Measurements from ENCODE around the gene FANCD2OS.
"Not testable (repeated sequence)": the region's sequence is repeated elsewhere in the genome, so short reads cannot be mapped to it uniquely, and the experiment has no call there.

Gene FANCD2OS

DNA sequence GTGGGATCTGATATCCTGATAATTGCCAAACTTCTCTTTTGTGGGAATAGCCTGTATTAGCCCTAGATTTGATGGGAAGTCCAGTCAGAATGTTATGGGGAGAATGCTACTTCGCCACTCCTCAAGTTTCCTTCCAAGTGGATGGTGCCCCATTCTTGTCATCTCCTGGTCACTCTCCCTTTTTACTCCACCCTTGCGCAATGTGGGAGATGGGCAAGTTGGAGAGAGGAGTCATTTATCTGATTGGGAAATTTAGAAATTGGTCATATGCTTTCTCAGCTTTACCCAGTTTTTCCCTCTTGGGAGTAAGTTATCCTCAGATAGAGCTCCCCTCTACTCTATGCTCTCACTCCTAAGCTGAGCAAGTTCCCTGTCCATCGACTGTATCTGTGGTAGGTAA lies 14.4 kb downstream of the FANCD2OS start:
- no peak overlapping the region for H3K9ac ChIP-seq
- no peaks in the 10 kb centered on the region for H3K27me3 ChIP-seq (ENCODE audit: insufficient read depth, low read depth)
- no peaks in the 10 kb centered on the region for H4K20me1 ChIP-seq (ENCODE audit: insufficient read depth)
- no peaks in the 10 kb centered on the region for H3K4me1 ChIP-seq (ENCODE audit: low read depth, poor library complexity, severe bottlenecking)
- no peak overlapping the region for H3K4me2 ChIP-seq
- H3K36me3 ChIP-seq (ENCODE audit: insufficient read depth) = no peaks in the 10 kb centered on the region
- H3K4me3 ChIP-seq (IDR thresholded peaks at IDR 0.05; ENCODE audit: insufficient read depth, low read depth, low read length) = no peak overlapping the region
- TF ChIP-seq, protein P1, sequence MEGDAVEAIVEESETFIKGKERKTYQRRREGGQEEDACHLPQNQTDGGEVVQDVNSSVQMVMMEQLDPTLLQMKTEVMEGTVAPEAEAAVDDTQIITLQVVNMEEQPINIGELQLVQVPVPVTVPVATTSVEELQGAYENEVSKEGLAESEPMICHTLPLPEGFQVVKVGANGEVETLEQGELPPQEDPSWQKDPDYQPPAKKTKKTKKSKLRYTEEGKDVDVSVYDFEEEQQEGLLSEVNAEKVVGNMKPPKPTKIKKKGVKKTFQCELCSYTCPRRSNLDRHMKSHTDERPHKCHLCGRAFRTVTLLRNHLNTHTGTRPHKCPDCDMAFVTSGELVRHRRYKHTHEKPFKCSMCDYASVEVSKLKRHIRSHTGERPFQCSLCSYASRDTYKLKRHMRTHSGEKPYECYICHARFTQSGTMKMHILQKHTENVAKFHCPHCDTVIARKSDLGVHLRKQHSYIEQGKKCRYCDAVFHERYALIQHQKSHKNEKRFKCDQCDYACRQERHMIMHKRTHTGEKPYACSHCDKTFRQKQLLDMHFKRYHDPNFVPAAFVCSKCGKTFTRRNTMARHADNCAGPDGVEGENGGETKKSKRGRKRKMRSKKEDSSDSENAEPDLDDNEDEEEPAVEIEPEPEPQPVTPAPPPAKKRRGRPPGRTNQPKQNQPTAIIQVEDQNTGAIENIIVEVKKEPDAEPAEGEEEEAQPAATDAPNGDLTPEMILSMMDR (conservative IDR thresholded peaks at IDR 0.05; ENCODE audit: low read depth, low read length) = no peak
- H3K27ac ChIP-seq = no peak overlapping the region
- H2AFZ ChIP-seq (ENCODE audit: low read depth) = no peak overlapping the region
- no peaks in the 10 kb centered on the region for H3K79me2 ChIP-seq (ENCODE audit: insufficient read depth, low read depth)

DNA sequence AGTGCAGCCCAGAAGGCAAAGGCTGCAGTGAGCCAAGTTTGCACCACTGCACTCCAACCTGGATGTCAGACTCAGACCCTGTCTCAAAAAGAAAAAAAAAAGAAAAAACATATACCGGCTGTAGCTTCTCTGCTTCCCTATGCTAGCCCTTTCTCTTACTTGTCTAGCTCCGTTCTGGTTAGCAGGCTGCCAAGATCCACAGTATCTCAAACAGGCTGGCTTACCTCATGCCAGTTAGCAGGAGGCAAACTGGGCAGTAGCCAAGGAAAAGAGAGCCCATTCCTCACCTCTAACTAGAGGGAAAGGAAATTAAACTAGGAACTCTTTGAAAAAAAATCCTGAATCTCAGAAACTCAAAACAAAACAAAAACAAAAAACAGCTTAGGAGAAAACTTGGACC lies 16.7 kb downstream of the FANCD2OS start:
- H3K4me1 ChIP-seq (ENCODE audit: low read depth, poor library complexity, severe bottlenecking); H3K27ac ChIP-seq; H3K79me2 ChIP-seq (ENCODE audit: insufficient read depth, low read depth); H3K27me3 ChIP-seq (ENCODE audit: insufficient read depth, low read depth); H2AFZ ChIP-seq (ENCODE audit: low read depth); H3K4me2 ChIP-seq; H3K9ac ChIP-seq; H3K36me3 ChIP-seq (ENCODE audit: insufficient read depth); H3K4me3 ChIP-seq (IDR thresholded peaks at IDR 0.05; ENCODE audit: insufficient read depth, low read depth, low read length); H4K20me1 ChIP-seq (ENCODE audit: insufficient read depth): not testable (repeated sequence)

DNA sequence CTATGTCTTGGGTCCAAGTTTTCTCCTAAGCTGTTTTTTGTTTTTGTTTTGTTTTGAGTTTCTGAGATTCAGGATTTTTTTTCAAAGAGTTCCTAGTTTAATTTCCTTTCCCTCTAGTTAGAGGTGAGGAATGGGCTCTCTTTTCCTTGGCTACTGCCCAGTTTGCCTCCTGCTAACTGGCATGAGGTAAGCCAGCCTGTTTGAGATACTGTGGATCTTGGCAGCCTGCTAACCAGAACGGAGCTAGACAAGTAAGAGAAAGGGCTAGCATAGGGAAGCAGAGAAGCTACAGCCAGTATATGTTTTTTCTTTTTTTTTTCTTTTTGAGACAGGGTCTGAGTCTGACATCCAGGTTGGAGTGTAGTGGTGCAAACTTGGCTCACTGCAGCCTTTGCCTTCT lies 17.3 kb downstream of the FANCD2OS start:
- H3K27me3 ChIP-seq (ENCODE audit: insufficient read depth, low read depth); H3K4me3 ChIP-seq (IDR thresholded peaks at IDR 0.05; ENCODE audit: insufficient read depth, low read depth, low read length); H3K36me3 ChIP-seq (ENCODE audit: insufficient read depth); H3K4me2 ChIP-seq; H4K20me1 ChIP-seq (ENCODE audit: insufficient read depth); H3K79me2 ChIP-seq (ENCODE audit: insufficient read depth, low read depth); H3K9ac ChIP-seq; H3K27ac ChIP-seq; H2AFZ ChIP-seq (ENCODE audit: low read depth); H3K4me1 ChIP-seq (ENCODE audit: low read depth, poor library complexity, severe bottlenecking): not testable (repeated sequence)

DNA sequence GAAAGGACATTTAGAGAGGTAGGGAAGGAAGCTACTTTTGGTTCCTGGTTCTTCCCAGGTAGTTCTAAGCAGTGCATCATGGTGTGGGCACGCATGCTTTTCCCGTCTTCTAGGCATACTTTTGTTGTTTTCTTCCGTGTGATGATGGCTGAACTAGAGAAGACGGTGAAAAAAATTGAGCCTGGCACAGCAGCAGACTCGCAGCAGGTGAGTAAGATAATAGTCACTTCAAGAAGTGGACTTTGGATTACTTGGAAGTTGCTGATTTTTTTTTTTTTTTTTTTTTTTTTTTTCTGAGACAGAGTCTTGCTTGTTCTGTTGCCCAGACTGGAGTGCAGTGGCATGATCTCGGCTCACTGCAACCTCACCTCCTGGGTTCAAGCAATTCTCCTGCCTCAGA lies 17.9 kb downstream of the FANCD2OS start:
- H3K79me2 ChIP-seq (ENCODE audit: insufficient read depth, low read depth) = no peaks in the 10 kb centered on the region
- H3K4me2 ChIP-seq = no peak overlapping the region
- H3K27ac ChIP-seq = no peak overlapping the region
- no peak overlapping the region for H3K9ac ChIP-seq
- H2AFZ ChIP-seq (ENCODE audit: low read depth) = no peak overlapping the region
- TF ChIP-seq, protein P1 (conservative IDR thresholded peaks at IDR 0.05; ENCODE audit: low read depth, low read length) = no peak
- no peaks in the 10 kb centered on the region for H3K27me3 ChIP-seq (ENCODE audit: insufficient read depth, low read depth)
- H3K36me3 ChIP-seq (ENCODE audit: insufficient read depth) = no peaks in the 10 kb centered on the region
- H3K4me1 ChIP-seq (ENCODE audit: low read depth, poor library complexity, severe bottlenecking) = no peaks in the 10 kb centered on the region
- no peak overlapping the region for H3K4me3 ChIP-seq (IDR thresholded peaks at IDR 0.05; ENCODE audit: insufficient read depth, low read depth, low read length)
- H4K20me1 ChIP-seq (ENCODE audit: insufficient read depth) = no peaks in the 10 kb centered on the region

DNA sequence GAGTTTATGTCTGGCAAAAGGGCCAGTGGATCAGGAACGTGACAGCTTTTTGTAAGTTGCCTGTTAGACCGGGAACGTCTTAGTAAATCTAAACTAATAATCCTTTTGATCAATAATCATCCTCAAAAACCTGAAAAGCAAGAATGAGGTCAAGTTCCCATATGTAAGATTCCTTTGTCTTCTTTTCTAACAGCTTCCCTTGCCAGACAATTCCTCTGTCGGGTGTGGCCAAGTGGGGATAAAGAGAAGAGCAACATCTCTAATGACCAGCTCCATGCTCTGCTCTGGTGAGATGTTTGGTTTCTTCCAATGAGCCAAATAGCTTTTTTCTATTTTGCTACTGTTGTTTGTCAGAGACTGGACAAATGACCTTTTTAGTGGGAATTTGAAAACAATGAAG lies 19.8 kb downstream of the FANCD2OS start:
- H3K4me3 ChIP-seq (IDR thresholded peaks at IDR 0.05; ENCODE audit: insufficient read depth, low read depth, low read length) = no peak overlapping the region
- TF ChIP-seq, protein P1 (conservative IDR thresholded peaks at IDR 0.05; ENCODE audit: low read depth, low read length) = no peak
- H4K20me1 ChIP-seq (ENCODE audit: insufficient read depth) = no peaks in the 10 kb centered on the region
- no peaks in the 10 kb centered on the region for H3K27me3 ChIP-seq (ENCODE audit: insufficient read depth, low read depth)
- H3K79me2 ChIP-seq (ENCODE audit: insufficient read depth, low read depth) = no peaks in the 10 kb centered on the region
- H2AFZ ChIP-seq (ENCODE audit: low read depth) = no peak overlapping the region
- H3K9ac ChIP-seq = no peak overlapping the region
- no peak overlapping the region for H3K4me2 ChIP-seq
- H3K36me3 ChIP-seq (ENCODE audit: insufficient read depth) = no peaks in the 10 kb centered on the region
- no peak overlapping the region for H3K27ac ChIP-seq
- H3K4me1 ChIP-seq (ENCODE audit: low read depth, poor library complexity, severe bottlenecking) = no peaks in the 10 kb centered on the region
